IPS-18c (cell line): Measurements from ENCODE around the gene NIF3L1.
A peak's percentile ranks its signal among the peaks of the same experiment; 100 is the strongest.

Experiments used
- H3K4me3 ChIP-seq: 2 replicates; pipeline ENCODE4 v1.7.0; 2013; ENCODE audit warnings: low read depth, mild to moderate bottlenecking, low read length, moderate library complexity; ENCODE audit not compliant: insufficient read depth
- H3K9me3 ChIP-seq: one replicate; pipeline ENCODE4 v1.6.1; 2013; ENCODE audit warnings: mild to moderate bottlenecking, low read length, moderate library complexity; ENCODE audit not compliant: control insufficient read depth, insufficient read depth

Gene NIF3L1

GRCh38 chr2:200888704-200889625 lies at the start of gene NIF3L1, which contains the start of gene PPIL3:
Gene NIF3L1, plus strand, starts transcription at chr2:200889371. Its CDS starts 2,573 bp downstream, at chr2:200891944.
Gene PPIL3, minus strand, starts transcription at chr2:200889077. Its CDS starts 1,462 bp downstream, at chr2:200887615.
- Histone ChIP-seq H3K9me3 (no peaks in the 10 kb centered on the region), H3K4me3 (peak within 1 kb of the TSS; percentile 95)

GRCh38 chr2:200839513-200839912 lies 49.7 kb upstream of the NIF3L1 start:
- H3K9me3 ChIP-seq: no peaks in the 10 kb centered on the region

GRCh38 chr2:200843993-200844948 lies 44.9 kb upstream of the NIF3L1 start:
- no peak overlapping the region for H3K4me3 ChIP-seq
- no peaks in the 10 kb centered on the region for H3K9me3 ChIP-seq

More at GRCh38 chr2:200839513-200839912, 49.7 kb upstream of the NIF3L1 start:
- H3K4me3 ChIP-seq: no peak overlapping the region

DNA sequence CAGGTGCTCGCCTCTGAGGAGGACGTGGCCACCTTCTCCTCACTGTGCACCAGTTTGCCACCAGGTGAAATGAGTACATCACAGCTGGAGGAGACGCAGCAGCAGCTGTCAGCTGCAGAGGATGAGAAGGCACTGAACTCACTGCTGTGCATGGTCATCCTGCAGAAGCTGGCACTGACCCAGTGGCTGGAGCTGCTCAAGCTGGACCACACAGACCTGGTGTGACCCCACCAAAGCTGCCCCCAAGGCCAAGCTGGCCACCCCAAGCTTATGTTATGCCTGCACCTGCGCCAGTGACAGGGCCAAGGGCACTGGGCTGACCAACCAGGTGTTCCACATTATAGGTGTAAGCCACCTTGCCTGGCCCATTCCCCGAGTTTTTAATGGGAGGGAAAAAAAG lies 44.0 kb upstream of the NIF3L1 start:
- no peak overlapping the region for H3K4me3 ChIP-seq
- no peaks in the 10 kb centered on the region for H3K9me3 ChIP-seq

DNA sequence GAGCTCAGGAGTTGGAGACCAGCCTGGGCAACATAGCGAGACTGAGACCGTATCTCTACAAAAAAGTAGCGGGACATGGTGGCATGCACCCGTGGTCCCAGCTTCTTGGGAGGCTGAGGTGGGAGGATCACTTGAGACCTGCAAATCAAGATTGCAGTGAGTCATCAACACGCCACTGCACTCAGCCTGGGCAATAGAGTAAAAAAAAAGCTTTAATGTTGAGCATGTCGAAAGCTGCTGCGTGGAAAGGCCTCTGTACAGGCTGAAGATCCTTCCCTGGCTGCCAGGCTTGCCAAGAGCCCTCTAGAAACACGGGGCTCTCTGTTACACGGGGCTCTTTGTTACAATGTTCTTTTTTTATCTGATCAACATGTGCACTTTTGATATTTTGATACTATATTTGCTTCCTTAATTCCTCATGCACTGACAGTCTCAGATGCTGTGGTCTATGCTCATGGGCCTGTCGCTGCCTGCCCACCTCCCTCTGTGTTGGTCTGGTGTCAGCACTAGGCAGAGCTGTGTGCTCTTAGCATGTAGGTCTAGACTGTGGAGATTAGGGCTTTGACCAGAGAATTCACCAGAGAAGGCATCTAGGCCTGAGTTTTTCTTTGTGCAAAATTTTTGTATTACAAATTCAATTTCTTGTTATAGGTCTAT lies 43.4 kb upstream of the NIF3L1 start:
- Histone ChIP-seq H3K9me3 (no peaks in the 10 kb centered on the region), H3K4me3 (no peak overlapping the region)

DNA sequence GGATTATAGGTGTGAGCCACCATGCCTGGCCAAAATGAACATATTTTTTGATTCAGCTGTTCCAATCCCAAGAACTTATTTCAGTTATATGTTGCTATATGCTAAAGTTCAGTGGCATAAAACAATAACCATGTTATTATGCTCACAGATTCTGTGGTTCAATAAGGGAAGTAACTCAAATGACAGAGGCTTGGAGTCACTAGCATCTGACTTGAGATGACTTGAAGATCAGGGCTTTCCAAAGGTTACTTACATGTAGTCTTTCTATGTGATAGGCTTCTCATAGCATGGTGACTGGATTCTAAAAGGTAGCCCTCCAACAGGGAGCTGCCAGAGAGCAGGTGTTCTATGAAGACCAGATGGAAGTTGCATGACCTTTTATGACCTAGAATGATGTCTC lies 41.9 kb upstream of the NIF3L1 start:
- Histone ChIP-seq H3K9me3 (no peaks in the 10 kb centered on the region), H3K4me3 (no peak overlapping the region)

DNA sequence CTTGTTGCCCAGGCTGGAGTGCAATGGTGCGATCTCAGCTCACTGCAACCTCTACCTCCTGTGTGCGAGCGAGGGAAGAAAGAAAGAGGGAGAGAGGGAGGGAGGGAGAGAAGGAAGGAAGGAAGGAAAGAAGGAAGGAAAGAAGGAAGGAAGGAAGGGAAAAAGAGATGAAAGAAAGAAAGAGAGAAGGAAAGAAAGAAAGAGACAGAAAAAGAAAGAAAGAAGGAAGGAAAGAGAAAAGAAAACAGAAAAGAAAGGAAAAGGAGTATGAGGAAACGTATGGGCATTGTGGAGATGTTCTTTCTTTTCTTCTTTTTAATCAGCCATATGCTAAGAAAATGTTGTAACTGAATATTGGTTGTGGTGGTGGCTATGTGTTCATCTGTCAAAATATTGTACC lies 41.2 kb upstream of the NIF3L1 start:
- H3K9me3 ChIP-seq: no peaks in the 10 kb centered on the region

DNA sequence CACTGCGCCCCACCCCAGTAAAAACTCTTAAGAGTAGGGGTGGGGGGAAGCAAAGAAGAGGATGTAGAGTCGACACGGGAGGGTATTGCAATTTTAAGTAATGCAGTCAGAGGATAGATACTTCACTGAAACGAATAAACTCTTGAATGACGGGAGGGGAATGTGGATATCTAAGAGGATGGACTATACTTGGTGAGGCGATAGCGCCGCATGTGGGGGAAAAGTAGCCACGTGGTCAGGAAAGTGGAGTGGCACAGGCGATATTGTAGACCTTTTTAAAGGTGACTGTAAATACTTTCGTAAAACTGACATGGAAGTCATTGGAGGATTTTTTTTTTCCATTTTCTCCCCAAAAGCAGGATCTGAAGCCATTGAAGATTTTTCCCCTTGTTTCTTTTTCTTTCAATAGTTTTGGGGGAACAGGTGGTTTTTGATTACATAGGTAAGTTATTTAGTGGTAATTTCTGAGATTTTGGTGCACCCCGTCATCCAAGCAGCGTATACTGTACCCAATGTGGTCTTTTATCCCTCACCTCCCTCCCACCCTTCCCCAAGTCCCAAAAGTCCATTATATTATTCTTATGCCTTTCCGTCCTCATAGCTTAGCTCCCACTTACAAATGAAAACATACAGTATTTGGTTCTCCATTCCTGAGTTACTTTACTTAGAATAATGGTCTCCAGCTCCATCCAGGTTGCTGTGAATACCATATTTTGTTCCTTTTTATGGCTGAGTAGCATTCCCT lies 38.5 kb upstream of the NIF3L1 start:
- H3K9me3 ChIP-seq: no peaks in the 10 kb centered on the region

More for the DNA sequence above, 41.2 kb upstream of the NIF3L1 start:
- H3K4me3 ChIP-seq: no peak overlapping the region

GRCh38 chr2:200851398-200852248 lies 37.5 kb upstream of the NIF3L1 start:
- H3K9me3 ChIP-seq: no peaks in the 10 kb centered on the region
- H3K4me3 ChIP-seq: no peak overlapping the region

More for the DNA sequence above, 38.5 kb upstream of the NIF3L1 start:
- no peak overlapping the region for H3K4me3 ChIP-seq

DNA sequence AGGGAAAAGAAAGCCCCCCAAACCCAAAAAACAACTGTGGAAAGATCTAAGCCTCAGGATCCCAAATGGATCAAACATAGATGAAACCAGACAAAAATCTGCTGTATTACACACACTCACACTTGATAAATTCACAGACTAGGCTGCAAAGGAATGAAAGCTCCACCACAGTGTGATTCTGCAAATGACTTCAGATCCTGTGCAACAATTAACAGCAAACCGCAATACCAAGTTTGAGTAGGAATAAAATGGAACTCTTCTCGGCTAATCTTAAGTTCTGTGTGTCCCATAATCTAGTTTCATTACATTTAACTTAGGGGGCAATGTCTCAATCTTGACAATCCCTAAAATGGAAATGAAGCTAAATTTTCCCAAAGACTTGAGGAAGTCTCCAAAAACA lies 36.6 kb upstream of the NIF3L1 start:
- Histone ChIP-seq H3K4me3 (no peak overlapping the region), H3K9me3 (no peaks in the 10 kb centered on the region)

DNA sequence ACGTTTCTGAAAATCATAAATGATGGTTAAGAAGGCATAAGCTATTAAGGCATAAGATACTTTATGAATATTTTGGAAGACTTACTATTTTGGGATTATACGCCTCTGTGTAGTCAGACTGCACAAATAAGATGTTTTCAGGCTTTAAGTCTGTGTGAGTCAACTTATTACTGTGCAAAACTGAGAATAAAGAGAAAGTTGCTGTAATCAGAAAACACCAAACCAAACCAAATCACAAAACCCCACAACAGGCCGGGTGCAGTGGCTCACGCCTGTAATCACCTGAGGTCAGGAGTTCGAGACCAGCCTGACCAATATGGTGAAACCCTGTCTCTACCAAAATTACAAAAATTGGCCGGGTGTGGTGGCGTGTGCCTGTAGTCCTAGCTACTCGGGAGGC lies 32.4 kb upstream of the NIF3L1 start:
- H3K9me3 ChIP-seq: no peaks in the 10 kb centered on the region
- H3K4me3 ChIP-seq: no peak overlapping the region

DNA sequence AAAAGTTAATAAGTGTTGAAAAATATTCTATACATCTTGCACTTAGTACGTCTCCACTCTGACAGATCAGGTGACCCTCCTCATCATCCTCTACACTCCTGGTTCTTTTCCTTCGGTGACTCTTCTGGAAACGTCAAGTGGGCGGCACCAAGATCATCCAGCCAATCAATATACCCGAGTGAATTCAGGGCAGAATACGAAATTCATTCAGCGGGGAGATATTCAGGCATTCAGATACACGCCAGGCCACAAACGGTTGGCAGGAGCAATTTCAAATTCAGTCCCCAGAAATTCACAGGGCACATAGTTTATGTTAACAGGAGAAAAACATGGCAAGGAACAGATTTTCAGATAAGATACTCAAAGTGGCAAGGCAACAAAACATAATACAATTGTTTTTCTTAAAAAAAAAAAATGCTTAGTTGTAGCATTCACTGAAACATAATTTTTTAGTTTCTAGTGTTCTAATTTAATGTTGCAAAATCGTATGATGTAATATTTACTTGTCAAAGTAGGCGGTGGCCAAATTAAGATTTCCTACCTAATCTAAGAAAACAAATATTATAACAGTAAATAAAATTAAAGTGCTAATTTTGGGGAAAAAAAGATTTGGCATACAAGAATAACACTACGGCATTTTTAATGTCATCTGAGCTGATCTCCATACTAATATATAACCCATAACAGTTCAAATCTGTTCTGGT lies 28.9 kb upstream of the NIF3L1 start:
- H3K9me3 ChIP-seq: no peaks in the 10 kb centered on the region
- no peak overlapping the region for H3K4me3 ChIP-seq

GRCh38 chr2:200861617-200862155 lies 27.5 kb upstream of the NIF3L1 start:
- no peak overlapping the region; the same call in 1 of the 2 replicates for H3K4me3 ChIP-seq

DNA sequence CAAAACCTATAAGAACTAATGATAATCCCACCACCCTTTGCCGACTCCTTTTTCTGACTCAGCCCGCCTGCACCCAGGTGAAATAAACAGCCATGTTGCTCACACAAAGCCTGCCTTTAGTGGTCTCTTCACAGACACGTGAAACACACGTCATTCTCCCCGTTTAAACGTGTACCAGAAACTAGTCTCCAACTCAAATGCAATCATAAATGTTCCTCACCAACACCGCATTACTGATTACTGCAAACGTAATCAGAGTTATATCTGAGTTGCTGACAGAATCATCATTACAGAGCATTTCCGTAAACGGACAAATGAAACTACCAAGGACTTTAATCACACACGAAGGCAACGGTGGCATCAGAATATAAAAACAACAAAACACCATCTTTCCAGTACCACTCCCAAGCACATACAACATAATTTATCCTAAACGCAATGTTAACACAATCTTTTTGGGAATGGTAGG lies 26.6 kb upstream of the NIF3L1 start:
- H3K4me3 ChIP-seq: peak overlapping the region; percentile 85
- H3K9me3 ChIP-seq: no peaks in the 10 kb centered on the region

More at GRCh38 chr2:200861617-200862155, 27.5 kb upstream of the NIF3L1 start:
- H3K9me3 ChIP-seq: no peaks in the 10 kb centered on the region

DNA sequence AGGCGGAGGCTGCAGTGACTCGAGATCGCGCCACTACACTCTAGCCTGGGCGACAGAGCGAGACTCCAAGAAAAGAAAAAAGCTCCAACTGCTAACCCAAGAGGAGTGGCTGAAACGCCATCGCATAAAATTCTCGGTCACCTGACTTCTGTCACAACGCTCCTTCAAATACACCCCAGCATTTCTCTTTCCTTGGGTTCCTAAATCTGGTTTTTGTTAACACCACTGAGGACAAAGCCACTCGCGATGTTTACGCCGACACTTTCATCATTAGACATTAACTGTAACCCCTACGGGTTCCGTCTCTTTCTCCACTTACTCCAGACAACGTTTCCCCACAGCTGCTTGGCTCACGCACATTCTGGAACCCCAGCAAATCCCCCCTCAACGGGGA lies 25.4 kb upstream of the NIF3L1 start:
- H3K9me3 ChIP-seq: no peaks in the 10 kb centered on the region

More for the DNA sequence above, 25.4 kb upstream of the NIF3L1 start:
- peak overlapping the region; percentile 85 for H3K4me3 ChIP-seq
